ENCODE results near the gene SPATA19.

SPATA19 gene

GRCh38 chr11:133832096-133832990 is 13.0 kb downstream of the SPATA19 start:
- TF ChIP-seq CSDC2 (CRISPR knock-in tag; IDR thresholded peaks at IDR 0.05), result no peak
- TF ChIP-seq POU6F1 (CRISPR knock-in tag; IDR thresholded peaks at IDR 0.05; ENCODE audit: borderline replicate concordance, low read depth), result no peak
- no peak for TF ChIP-seq CSRNP3 (CRISPR knock-in tag; IDR thresholded peaks at IDR 0.05)
- TF ChIP-seq ZFP30 (CRISPR knock-in tag; IDR thresholded peaks at IDR 0.05), result no peak
- TF ChIP-seq SNAI2 (CRISPR knock-in tag; IDR thresholded peaks at IDR 0.05), result no peak
- no peak for ATAC-seq

- ATAC-seq, result no peak
These were observed 14.1 kb downstream of the SPATA19 start for GRCh38 chr11:133830931-133831907.

GRCh38 chr11:133829566-133829965 is 15.7 kb downstream of the SPATA19 start:
- no peak for ATAC-seq
- TF ChIP-seq TCF4 (CRISPR knock-in tag; IDR thresholded peaks at IDR 0.05; ENCODE audit: borderline replicate concordance), result no peak
- no peak for TF ChIP-seq CREB5 (CRISPR knock-in tag; IDR thresholded peaks at IDR 0.05; ENCODE audit: low read depth)
- no peak for TF ChIP-seq SNAI2 (CRISPR knock-in tag; IDR thresholded peaks at IDR 0.05)
- TF ChIP-seq OSR1 (CRISPR knock-in tag; IDR thresholded peaks at IDR 0.05), result no peak
- TF ChIP-seq PATZ1 (CRISPR knock-in tag; IDR thresholded peaks at IDR 0.05; ENCODE audit: borderline replicate concordance), result no peak
- TF ChIP-seq BACH2 (CRISPR knock-in tag; IDR thresholded peaks at IDR 0.05; ENCODE audit: borderline replicate concordance), result no peak

More at GRCh38 chr11:133830931-133831907, 14.1 kb downstream of the SPATA19 start:
- no peak for TF ChIP-seq TOX (CRISPR knock-in tag; IDR thresholded peaks at IDR 0.05; ENCODE audit: borderline replicate concordance)
- TF ChIP-seq ESRRG (CRISPR knock-in tag; IDR thresholded peaks at IDR 0.05), result no peak
- TF ChIP-seq ISL1 (CRISPR knock-in tag; IDR thresholded peaks at IDR 0.05), result no peak
- no peak for TF ChIP-seq PATZ1 (CRISPR knock-in tag; IDR thresholded peaks at IDR 0.05; ENCODE audit: borderline replicate concordance)
- TF ChIP-seq ZC3H10 (CRISPR knock-in tag; IDR thresholded peaks at IDR 0.05), result no peak
- TF ChIP-seq CSDC2 (CRISPR knock-in tag; IDR thresholded peaks at IDR 0.05), result no peak
- TF ChIP-seq OSR1 (CRISPR knock-in tag; IDR thresholded peaks at IDR 0.05), result no peak
- no peak for TF ChIP-seq BACH2 (CRISPR knock-in tag; IDR thresholded peaks at IDR 0.05; ENCODE audit: borderline replicate concordance)
- no peak for TF ChIP-seq ZFP3 (CRISPR knock-in tag; IDR thresholded peaks at IDR 0.05)
- TF ChIP-seq CREB5 (CRISPR knock-in tag; IDR thresholded peaks at IDR 0.05; ENCODE audit: low read depth), result no peak
- no peak for TF ChIP-seq ZFP30 (CRISPR knock-in tag; IDR thresholded peaks at IDR 0.05)
- TF ChIP-seq POU6F1 (CRISPR knock-in tag; IDR thresholded peaks at IDR 0.05; ENCODE audit: borderline replicate concordance, low read depth), result no peak
- TF ChIP-seq ZNF8 (CRISPR knock-in tag; IDR thresholded peaks at IDR 0.05), result no peak
- no peak for TF ChIP-seq ZNF70 (CRISPR knock-in tag; IDR thresholded peaks at IDR 0.05)
